Spleen (tissue), 11 donors: ENCODE data around the gene PHLDB2. TPM values are rescaled to one million over a fixed set of nuclear protein-coding genes. Genes with fewer than 3 reads are reported as not detected.
A peak's percentile ranks its signal among the peaks of the same experiment; 100 is the strongest.

ENCODE experiments used
- DNase-seq: peaks from one replicate; pipeline ENCODE4 v3.0.0-alpha.2; 2020
- H3K27ac ChIP-seq, 8 donors: fragments of 200-600 bp; sonication (generic) in 7 of 8; 1 replicate in 4 of 8; 2 replicates in 4 of 8; pipeline versions ENCODE4 v1.5.0 to v1.8.0; 2016 to 2021; ENCODE audit warnings: inconsistent platforms in 4 of 8, mild to moderate bottlenecking in 4 of 8, moderate library complexity in 1 of 8
- H3K27me3 ChIP-seq, 7 donors: fragments of 200-600 bp; sonication (generic) in 6 of 7; replicated peaks in 1 of 7; 1 replicate in 4 of 7; 2 replicates in 3 of 7; pipeline versions ENCODE4 v1.5.0 to v1.8.0; 2016 to 2021; ENCODE audit warnings: inconsistent platforms in 3 of 7, mild to moderate bottlenecking in 1 of 7
- H3K36me3 ChIP-seq, 6 donors: fragments of 200-600 bp; sonication (generic) in 5 of 6; 1 replicate in 4 of 6; 2 replicates in 2 of 6; pipeline versions ENCODE4 v1.5.0 to v1.8.0; 2016 to 2021; ENCODE audit warnings: inconsistent platforms in 2 of 6
- H3K4me1 ChIP-seq, 6 donors: fragments of 200-600 bp; sonication (generic) in 5 of 6; 1 replicate in 3 of 6; 2 replicates in 3 of 6; pipeline versions ENCODE4 v1.5.0 to v1.8.0; 2016 to 2021; ENCODE audit warnings: inconsistent platforms in 3 of 6
- H3K4me3 ChIP-seq, 8 donors: fragments of 200-600 bp; sonication (generic) in 7 of 8; 1 replicate in 4 of 8; 2 replicates in 4 of 8; pipeline versions ENCODE4 v1.5.0 to v1.8.0; 2016 to 2021; ENCODE audit warnings: inconsistent platforms in 4 of 8, mild to moderate bottlenecking in 4 of 8, moderate library complexity in 2 of 8
- H3K9me3 ChIP-seq, 8 donors: fragments of 200-600 bp; sonication (generic) in 7 of 8; 1 replicate in 4 of 8; 2 replicates in 4 of 8; pipeline versions ENCODE4 v1.5.0 to v1.8.0; 2016 to 2021; ENCODE audit warnings: inconsistent platforms in 4 of 8
- CTCF ChIP-seq, 11 experiments: fragments of 200-600 bp in 7 of 11; fragments of 450-650 bp in 4 of 11; sonication (generic) in 4 of 11; IDR thresholded peaks in 8 of 11; conservative IDR thresholded peaks in 3 of 11; 1 replicate in 7 of 11; 2 replicates in 4 of 11; pipeline versions ENCODE4 v1.4.0 to v1.8.0; 2016 to 2021; ENCODE audit warnings: antibody characterized with exemption in 11 of 11, inconsistent platforms in 4 of 11, mild to moderate bottlenecking in 1 of 11
- POLR2A ChIP-seq, 3 donors: fragments of 450-650 bp; IDR thresholded peaks; one replicate each; pipeline ENCODE4 v1.5.1; 2017; ENCODE audit warnings: antibody characterized with exemption in 3 of 3, mild to moderate bottlenecking in 1 of 3
- POLR2AphosphoS5 ChIP-seq, 3 donors: sonication (generic); formaldehyde crosslinking; IDR thresholded peaks; one replicate each; pipeline ENCODE4 v1.5.1; 2017; ENCODE audit warnings: antibody characterized with exemption in 3 of 3
- WGBS, 5 donors: extraction: QIAGEN DNeasy Blood & Tissue Kit in 3 of 5; methylation state at CpG; one replicate each; pipeline versions ENCODE4 v1.1.5 to v1.1.7; 2013 to 2018; 5-methylcytosine and 5-hydroxymethylcytosine counted together
- intact Hi-C: fragments of 100-400 bp; cut with DNase I; formaldehyde crosslinking; loops from one replicate; pipeline ENCODE4 v1.15.0; 2023; ENCODE audit warnings: low total_unique reads
- polyA plus RNA-seq, 3 donors: library from polyadenylated mRNA; stranded (reverse); fragments of 200-250 nt; gene quantifications; one replicate each; pipeline ENCODE4 v1.2.1, GENCODE V29; 2013
- total RNA-seq, 7 donors: library from RNA; depleted of rRNA in 3 of 7; stranded (reverse); fragments of >200 nt in 3 of 7; fragmentation: NEBNext Ultra II Directional in 4 of 7; extraction: Animal tissue kit (Norgen Biotek cat#: 25700) in 4 of 7; gene quantifications; one replicate each; pipeline versions ENCODE4 v1.1.0 to v1.2.1, GENCODE V29; 2016 to 2021
- donor health status: healthy with polysubstance abuse.
- donor health status: DM: no; HTN: no; CAD: no; lungs with moderate emphysema.
- donor health status: DM: no; HTN: no; CAD: no.
- donor health status: Bipolar disorder and iron deficiency.
- donor health status: healthy.
- donor health status: DM: no; HTN: no; CAD: no.
- donor health status: DM: yes; HTN: yes; CAD: no.

The PHLDB2 gene
- total and polyA plus RNA-seq, 10 donors = 4.7 to 78.6 (median 42.3) TPM

- H3K9me3 ChIP-seq = no peaks in the 10 kb centered on the region
- H3K4me3 ChIP-seq = no peak overlapping the region
- H3K4me1 ChIP-seq = peaks cover 0 to 26% (median 16%) of the 10 kb centered on the region in 6 donors
- H3K27ac ChIP-seq = no peak overlapping the region
- no peak for DNase-seq
- intact Hi-C loops = no loop called here
- no peaks in the 10 kb centered on the region for H3K27me3 ChIP-seq
- TF ChIP-seq POLR2AphosphoS5 (IDR thresholded peaks at IDR 0.05) = no peak
- no peak for TF ChIP-seq POLR2A (IDR thresholded peaks at IDR 0.05)
- no peak for TF ChIP-seq CTCF (IDR thresholded peaks at IDR 0.05 in 8 of 11, conservative IDR thresholded peaks at IDR 0.05 in 3 of 11)
- peaks cover 0 to 37% (median 7%) of the 10 kb centered on the region in 6 donors for H3K36me3 ChIP-seq
- WGBS, 5 donors = 71 to 87% (median 86%) methylated on average over 7 to 8 of the region's 8 CpGs
Measured at GRCh38 chr3:111913163-111913763, 54.2 kb downstream of the PHLDB2 start.

GRCh38 chr3:111915905-111916304, 56.8 kb downstream of the PHLDB2 start:
- intact Hi-C loops = no loop called here
- WGBS, 5 donors = 41 to 67% (median 56%) methylated on average over 3 of the region's 3 CpGs
- no peaks in the 10 kb centered on the region for H3K9me3 ChIP-seq
- H3K4me3 ChIP-seq = no peak overlapping the region
- peaks cover 0 to 12% (median 6%) of the 10 kb centered on the region in 6 donors for H3K4me1 ChIP-seq
- no peaks in the 10 kb centered on the region for H3K27me3 ChIP-seq
- peaks cover 0 to 64% (median 19%) of the 10 kb centered on the region in 6 donors for H3K36me3 ChIP-seq
- no peak for DNase-seq
- no peak overlapping the region for H3K27ac ChIP-seq
- TF ChIP-seq POLR2AphosphoS5 (IDR thresholded peaks at IDR 0.05) (no peak), CTCF (IDR thresholded peaks at IDR 0.05 in 8 of 11, conservative IDR thresholded peaks at IDR 0.05 in 3 of 11) (no peak), POLR2A (IDR thresholded peaks at IDR 0.05) (no peak)

GRCh38 chr3:111917300-111917699, 58.2 kb downstream of the PHLDB2 start:
- peaks cover 0 to 5% (median 0%) of the 10 kb centered on the region in 6 donors for H3K4me1 ChIP-seq
- H3K36me3 ChIP-seq = peaks cover 0 to 74% (median 21%) of the 10 kb centered on the region in 6 donors
- no peak for TF ChIP-seq POLR2AphosphoS5 (IDR thresholded peaks at IDR 0.05)
- no peak overlapping the region for H3K4me3 ChIP-seq
- intact Hi-C loops = no loop called here
- 71 to 85% (median 80%) methylated on average over 1 of the region's 1 CpG for WGBS, 5 donors
- H3K27me3 ChIP-seq = no peaks in the 10 kb centered on the region
- no peak for DNase-seq
- H3K27ac ChIP-seq = peak overlapping the region in 5 of 8 donors; percentile 5 to 40 (median 33)
- H3K9me3 ChIP-seq = no peaks in the 10 kb centered on the region

DNA sequence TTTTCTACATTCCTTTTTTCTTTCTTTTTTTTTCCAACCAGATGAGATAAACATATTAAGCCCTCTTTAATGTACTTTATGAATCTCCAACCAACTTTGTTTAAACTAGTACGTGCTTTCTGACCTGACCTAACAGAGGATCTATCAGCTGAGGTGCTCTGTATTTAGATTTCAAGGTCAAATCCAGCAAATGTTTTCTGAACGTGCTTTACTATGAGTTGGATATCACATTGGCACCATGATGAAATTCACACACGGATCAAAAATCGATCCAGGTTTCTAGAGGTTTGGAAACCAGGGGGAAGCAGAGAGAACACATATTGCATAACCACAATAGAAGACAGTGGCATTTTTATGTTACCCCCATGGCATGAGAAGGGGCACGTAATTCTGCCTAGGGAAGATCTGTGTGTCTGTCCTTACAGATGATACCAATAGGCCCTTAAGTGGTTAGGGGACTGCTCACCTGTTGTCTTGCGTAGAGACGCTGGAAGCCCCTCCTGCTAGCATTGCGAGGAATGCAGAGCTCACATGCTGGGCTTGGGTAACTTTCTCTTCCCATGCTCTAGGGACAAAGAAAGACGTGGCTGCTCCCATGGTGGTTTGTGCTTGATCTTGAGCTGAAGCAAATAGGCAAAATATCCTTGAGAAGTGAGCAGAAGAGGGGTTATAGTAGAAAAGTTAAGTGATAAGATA, 60.5 kb downstream of the PHLDB2 start:
- peaks cover 0 to 5% (median 0%) of the 10 kb centered on the region in 6 donors for H3K4me1 ChIP-seq
- H3K4me3 ChIP-seq = no peak overlapping the region
- H3K9me3 ChIP-seq = no peaks in the 10 kb centered on the region
- WGBS, 5 donors = 85 to 91% (median 88%) methylated on average over 9 of the region's 9 CpGs
- TF ChIP-seq POLR2AphosphoS5 (IDR thresholded peaks at IDR 0.05) (no peak), CTCF (IDR thresholded peaks at IDR 0.05 in 8 of 11, conservative IDR thresholded peaks at IDR 0.05 in 3 of 11) (no peak), POLR2A (IDR thresholded peaks at IDR 0.05) (no peak)
- H3K36me3 ChIP-seq = peaks cover 0 to 68% (median 16%) of the 10 kb centered on the region in 6 donors
- intact Hi-C loops = no loop called here
- H3K27me3 ChIP-seq = no peaks in the 10 kb centered on the region
- H3K27ac ChIP-seq = no peak overlapping the region
- no peak for DNase-seq
